HepG2 (cell line): ENCODE results near the gene RAPSN. TPM values are rescaled to one million over a fixed set of nuclear protein-coding genes. Genes with fewer than 3 reads are reported as not detected.

Source experiments
- ETV5 ChIP-seq: IDR thresholded peaks from 2 replicates; pipeline ENCODE4 v1.6.1; 2018; ENCODE audit warnings: missing biosample characterization, missing genetic modification reagents, inconsistent platforms, borderline replicate concordance
- FOXA3 ChIP-seq: IDR thresholded peaks from 2 replicates; pipeline ENCODE4 v1.6.1; 2016; ENCODE audit warnings: missing genetic modification reagents, missing compliant biosample characterization
- GATA4 ChIP-seq: sonication (generic); IDR thresholded peaks from 2 replicates; pipeline ENCODE4 v1.6.1; 2016; ENCODE audit warnings: antibody characterized with exemption, low read depth, borderline replicate concordance
- RAD51 ChIP-seq: fragments of 450-650 bp; IDR thresholded peaks from 2 replicates; pipeline ENCODE4 v1.6.1; 2016; ENCODE audit warnings: borderline replicate concordance
- SMAD9 ChIP-seq: sonication (generic); formaldehyde crosslinking; IDR thresholded peaks from 2 replicates; pipeline ENCODE4 v1.5.1; 2020; ENCODE audit warnings: mild to moderate bottlenecking, missing genetic modification reagents
- SOX6 ChIP-seq, 2 experiments: fragments of 450-650 bp in 1 of 2; sonication (generic) in 1 of 2; formaldehyde crosslinking in 1 of 2; IDR thresholded peaks; 2 replicates each; pipeline versions ENCODE4 v1.4.0 to v1.6.1; 2017 to 2020; ENCODE audit warnings: antibody characterized with exemption in 1 of 2, mild to moderate bottlenecking in 1 of 2, missing genetic modification reagents in 1 of 2
- TOE1 ChIP-seq: sonication (generic); formaldehyde crosslinking; IDR thresholded peaks from 2 replicates; pipeline ENCODE4 v1.4.0; 2020; ENCODE audit warnings: mild to moderate bottlenecking, missing genetic modification reagents
- XRCC5 ChIP-seq: fragments of 200-400 bp; formaldehyde crosslinking; optimal IDR thresholded peaks from 2 replicates; pipeline ENCODE3; 2017; ENCODE audit warnings: mild to moderate bottlenecking, low read length
- ZBTB49 ChIP-seq: sonication (generic); formaldehyde crosslinking; IDR thresholded peaks from 2 replicates; pipeline ENCODE4 v1.4.0; 2020; ENCODE audit warnings: missing genetic modification reagents, borderline replicate concordance
- ZKSCAN5 ChIP-seq: sonication (generic); formaldehyde crosslinking; IDR thresholded peaks from 2 replicates; pipeline ENCODE4 v1.5.1; 2020; ENCODE audit warnings: mild to moderate bottlenecking, missing genetic modification reagents
- ZMAT3 ChIP-seq: sonication (generic); formaldehyde crosslinking; conservative IDR thresholded peaks from 2 replicates; pipeline ENCODE4 v1.7.0; 2021; ENCODE audit warnings: missing genetic modification reagents
- ZNF251 ChIP-seq: sonication (generic); formaldehyde crosslinking; IDR thresholded peaks from 2 replicates; pipeline ENCODE4 v1.9.0; 2021; ENCODE audit warnings: mild to moderate bottlenecking, missing genetic modification reagents
- polyA plus RNA-seq, 8 experiments: library from polyadenylated mRNA; depleted of rRNA in 3 of 8; stranded (reverse) in 7 of 8; unstranded in 1 of 8; fragments of >200 nt; fragmentation: Illumina TruSeq in 4 of 8; extraction: Trizol in 4 of 8; gene quantifications; 2 replicates each; pipeline versions ENCODE4 v1.2.1 to v1.2.3, GENCODE V29; 2011 to 2016; ENCODE audit warnings: low read depth in 4 of 8, missing spikeins in 1 of 8, mixed read lengths in 1 of 8; ENCODE audit not compliant: insufficient read depth in 1 of 8
- total RNA-seq, 5 experiments: library from RNA; depleted of rRNA; stranded (reverse); fragments of >200 nt; fragmentation: Illumina TruSeq; extraction: Trizol; gene quantifications; 2 replicates each; pipeline ENCODE4 v1.2.3, GENCODE V29; 2016; ENCODE audit warnings: low read depth in 1 of 5
- TF ChIP-seq, protein P1 (sequence below), 2 experiments: sonication (generic) in 1 of 2; formaldehyde crosslinking in 1 of 2; IDR thresholded peaks; 2 replicates each; pipeline versions ENCODE4 v1.4.0 to v1.6.1; 2016 to 2020; ENCODE audit warnings: borderline replicate concordance in 1 of 2, low read depth in 1 of 2, mild to moderate bottlenecking in 1 of 2, missing genetic modification reagents in 1 of 2
- TF ChIP-seq, protein P2 (sequence below): sonication (generic); formaldehyde crosslinking; IDR thresholded peaks from 2 replicates; pipeline ENCODE4 v1.5.0; 2020; ENCODE audit warnings: mild to moderate bottlenecking, missing genetic modification reagents

Gene RAPSN
- total and polyA plus RNA-seq, 2 of the 13 experiments (the other 11 are each of a cell fraction or from before 2014, with no cell fraction given), result 0.15 to 1.2 TPM

GRCh38 chr11:47399860-47400767, 48.8 kb downstream of the RAPSN start (continued):
- TF ChIP-seq SMAD9 (CRISPR knock-in tag) (no peak), FOXA3 (CRISPR knock-in tag) (no peak), ZNF251 (CRISPR knock-in tag) (no peak), XRCC5 (no peak), ZBTB49 (CRISPR knock-in tag) (no peak), ZMAT3 (no peak), RAD51 (no peak), ZKSCAN5 (no peak), SOX6 (IDR thresholded peaks at IDR 0.05) (no peak), SOX6 (CRISPR knock-in tag; IDR thresholded peaks at IDR 0.05) (no peak), TOE1 (no peak), GATA4 (no peak), ETV5 (CRISPR knock-in tag) (no peak)
- TF ChIP-seq, protein P1, sequence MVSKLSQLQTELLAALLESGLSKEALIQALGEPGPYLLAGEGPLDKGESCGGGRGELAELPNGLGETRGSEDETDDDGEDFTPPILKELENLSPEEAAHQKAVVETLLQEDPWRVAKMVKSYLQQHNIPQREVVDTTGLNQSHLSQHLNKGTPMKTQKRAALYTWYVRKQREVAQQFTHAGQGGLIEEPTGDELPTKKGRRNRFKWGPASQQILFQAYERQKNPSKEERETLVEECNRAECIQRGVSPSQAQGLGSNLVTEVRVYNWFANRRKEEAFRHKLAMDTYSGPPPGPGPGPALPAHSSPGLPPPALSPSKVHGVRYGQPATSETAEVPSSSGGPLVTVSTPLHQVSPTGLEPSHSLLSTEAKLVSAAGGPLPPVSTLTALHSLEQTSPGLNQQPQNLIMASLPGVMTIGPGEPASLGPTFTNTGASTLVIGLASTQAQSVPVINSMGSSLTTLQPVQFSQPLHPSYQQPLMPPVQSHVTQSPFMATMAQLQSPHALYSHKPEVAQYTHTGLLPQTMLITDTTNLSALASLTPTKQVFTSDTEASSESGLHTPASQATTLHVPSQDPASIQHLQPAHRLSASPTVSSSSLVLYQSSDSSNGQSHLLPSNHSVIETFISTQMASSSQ (IDR thresholded peaks at IDR 0.05; ENCODE audit: low read depth), result no peak
- TF ChIP-seq, protein P1 (CRISPR knock-in tag; IDR thresholded peaks at IDR 0.05; ENCODE audit: borderline replicate concordance), result no peak
- TF ChIP-seq, protein P2, sequence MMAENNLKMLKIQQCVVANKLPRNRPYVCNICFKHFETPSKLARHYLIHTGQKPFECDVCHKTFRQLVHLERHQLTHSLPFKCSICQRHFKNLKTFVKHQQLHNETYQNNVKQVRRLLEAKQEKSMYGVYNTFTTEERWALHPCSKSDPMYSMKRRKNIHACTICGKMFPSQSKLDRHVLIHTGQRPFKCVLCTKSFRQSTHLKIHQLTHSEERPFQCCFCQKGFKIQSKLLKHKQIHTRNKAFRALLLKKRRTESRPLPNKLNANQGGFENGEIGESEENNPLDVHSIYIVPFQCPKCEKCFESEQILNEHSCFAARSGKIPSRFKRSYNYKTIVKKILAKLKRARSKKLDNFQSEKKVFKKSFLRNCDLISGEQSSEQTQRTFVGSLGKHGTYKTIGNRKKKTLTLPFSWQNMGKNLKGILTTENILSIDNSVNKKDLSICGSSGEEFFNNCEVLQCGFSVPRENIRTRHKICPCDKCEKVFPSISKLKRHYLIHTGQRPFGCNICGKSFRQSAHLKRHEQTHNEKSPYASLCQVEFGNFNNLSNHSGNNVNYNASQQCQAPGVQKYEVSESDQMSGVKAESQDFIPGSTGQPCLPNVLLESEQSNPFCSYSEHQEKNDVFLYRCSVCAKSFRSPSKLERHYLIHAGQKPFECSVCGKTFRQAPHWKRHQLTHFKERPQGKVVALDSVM, result no peak
